ENCODE measurements around the gene QPCT. TPM values are rescaled to one million over a fixed set of nuclear protein-coding genes. Genes with fewer than 3 reads are reported as not detected.

The QPCT gene
- polyA plus RNA-seq, 1 experiment: 15.9 TPM

DNA sequence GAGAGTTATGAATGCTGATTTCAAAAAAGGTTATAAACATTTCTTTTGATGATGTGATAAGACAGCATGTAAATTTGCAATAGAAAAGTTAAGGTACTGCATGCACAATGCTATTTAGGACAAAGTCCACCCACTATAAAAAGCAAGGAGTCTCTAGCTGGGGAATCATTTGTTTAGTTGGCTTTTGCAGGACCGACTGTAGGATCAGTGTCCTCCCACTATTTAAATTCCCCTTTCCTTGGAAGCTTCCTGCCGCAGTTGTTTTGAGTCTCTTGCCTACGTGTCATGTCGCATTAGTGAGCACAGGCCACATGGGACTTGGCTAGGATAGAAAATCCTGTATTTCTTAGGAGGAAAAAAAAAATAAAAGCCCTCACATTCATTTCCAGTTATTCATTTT is 13.1 kb downstream of the QPCT start:
- H3K4me3 ChIP-seq (ENCODE audit: low read depth, low read length): no peak overlapping the region
- H3K36me3 ChIP-seq (ENCODE audit: control insufficient read depth, insufficient read depth, low read length): no peaks in the 10 kb centered on the region
- TF ChIP-seq CTCF (IDR thresholded peaks at IDR 0.05; ENCODE audit: insufficient read depth, low read depth, low read length): no peak
- no peaks in the 10 kb centered on the region for H3K27me3 ChIP-seq (ENCODE audit: control insufficient read depth, insufficient read depth, low read length)
- no peak for DNase-seq (ENCODE audit: low read depth)
- ChIA-PET POLR2A (interaction anchor here (0.7 kb wide), 1 partner anchor 20 kb away, joined by 11 read pairs; no protein-coding TSS in a partner anchor), CTCF (no interaction called here)

DNA sequence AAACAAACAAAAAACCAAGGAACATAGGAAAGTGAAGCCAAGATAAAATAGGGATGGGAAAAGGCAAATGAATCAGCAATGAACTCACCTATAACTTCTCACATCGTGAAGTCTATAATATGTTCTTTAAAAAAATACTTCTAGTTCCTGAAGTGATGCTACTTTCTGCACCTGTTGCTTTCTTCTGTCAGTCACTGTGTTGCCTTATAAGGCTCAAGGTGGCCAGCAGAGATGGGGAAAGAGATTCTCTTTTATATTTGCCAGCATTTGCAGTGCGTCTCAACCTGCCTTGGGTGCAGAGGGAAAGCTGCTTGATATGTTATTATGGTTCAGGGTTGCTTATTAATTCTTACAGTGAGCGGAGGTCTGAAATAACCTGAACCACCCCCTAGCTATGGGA is 14.0 kb downstream of the QPCT start:
- CTCF ChIA-PET: no interaction called here
- no peak overlapping the region for H3K4me3 ChIP-seq (ENCODE audit: low read depth, low read length)
- DNase-seq (ENCODE audit: low read depth): no peak
- no peak for TF ChIP-seq CTCF (IDR thresholded peaks at IDR 0.05; ENCODE audit: insufficient read depth, low read depth, low read length)
- no peaks in the 10 kb centered on the region for H3K27me3 ChIP-seq (ENCODE audit: control insufficient read depth, insufficient read depth, low read length)
- no peaks in the 10 kb centered on the region for H3K36me3 ChIP-seq (ENCODE audit: control insufficient read depth, insufficient read depth, low read length)
- POLR2A ChIA-PET: no interaction called here

GRCh38 chr2:37361216-37361815 is 16.9 kb downstream of the QPCT start:
- DNase-seq (ENCODE audit: low read depth): no peak
- Histone ChIP-seq H3K36me3 (ENCODE audit: control insufficient read depth, insufficient read depth, low read length) (no peaks in the 10 kb centered on the region), H3K27me3 (ENCODE audit: control insufficient read depth, insufficient read depth, low read length) (no peaks in the 10 kb centered on the region), H3K4me3 (ENCODE audit: low read depth, low read length) (no peak overlapping the region)
- POLR2A ChIA-PET: no interaction called here
- TF ChIP-seq CTCF (IDR thresholded peaks at IDR 0.05; ENCODE audit: insufficient read depth, low read depth, low read length): no peak
- CTCF ChIA-PET: interaction anchor here (0.8 to 1.7 kb wide), 2 partner anchors 10 to 16 kb away, joined by 5 to 8 read pairs; no protein-coding TSS in a partner anchor

DNA sequence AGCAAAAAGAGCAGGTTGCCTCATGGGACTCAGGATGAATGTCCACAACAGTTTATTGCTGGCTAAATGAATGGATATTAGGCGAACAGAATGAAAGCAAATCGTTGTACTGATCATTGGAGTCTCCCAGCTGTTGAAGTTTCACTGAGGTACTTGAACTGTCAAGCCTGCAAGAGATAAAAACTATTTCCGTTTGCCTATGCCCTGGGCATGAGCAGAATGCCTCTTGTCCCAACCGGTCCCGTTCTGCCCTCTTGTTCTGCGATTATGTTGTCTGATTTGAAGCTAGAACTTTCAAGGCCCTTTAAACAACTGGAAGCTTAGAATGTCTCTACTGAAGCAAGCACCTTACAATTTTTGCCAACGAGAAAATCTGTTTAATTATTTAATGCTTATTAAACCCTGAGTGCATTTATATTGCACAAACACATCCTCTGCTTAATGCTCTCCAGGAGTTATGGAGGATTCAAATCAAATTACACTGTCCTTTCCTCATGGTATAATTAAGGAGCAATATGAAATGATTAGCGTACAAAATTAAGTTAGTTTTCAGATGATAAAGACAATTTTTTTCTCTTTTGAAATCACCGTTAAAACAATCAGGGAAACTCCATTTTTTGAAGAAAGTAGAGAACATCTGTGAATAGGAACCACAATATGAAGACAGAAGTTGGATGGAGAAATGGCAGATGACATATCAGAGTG is 17.7 kb downstream of the QPCT start:
- Histone ChIP-seq H3K4me3 (ENCODE audit: low read depth, low read length) (no peak overlapping the region), H3K36me3 (ENCODE audit: control insufficient read depth, insufficient read depth, low read length) (no peaks in the 10 kb centered on the region), H3K27me3 (ENCODE audit: control insufficient read depth, insufficient read depth, low read length) (peaks cover 2% of the 10 kb centered on the region; the same call in 1 of the 2 replicates)
- TF ChIP-seq CTCF (IDR thresholded peaks at IDR 0.05; ENCODE audit: insufficient read depth, low read depth, low read length): no peak
- ChIA-PET POLR2A (no interaction called here), CTCF (interaction anchor here (1.7 kb wide), 1 partner anchor 10 kb away, joined by 8 read pairs; no protein-coding TSS in a partner anchor)
- DNase-seq (ENCODE audit: low read depth): no peak

GRCh38 chr2:37364351-37364750 is 19.9 kb downstream of the QPCT start:
- H3K27me3 ChIP-seq (ENCODE audit: control insufficient read depth, insufficient read depth, low read length): peaks cover 2% of the 10 kb centered on the region; the same call in 1 of the 2 replicates
- H3K4me3 ChIP-seq (ENCODE audit: low read depth, low read length): no peak overlapping the region
- DNase-seq (ENCODE audit: low read depth): no peak
- ChIA-PET CTCF (no interaction called here), POLR2A (no interaction called here)
- TF ChIP-seq CTCF (IDR thresholded peaks at IDR 0.05; ENCODE audit: insufficient read depth, low read depth, low read length): no peak
- H3K36me3 ChIP-seq (ENCODE audit: control insufficient read depth, insufficient read depth, low read length): no peaks in the 10 kb centered on the region
